HEK293 (cell line): ENCODE data around the gene RP2.

Source experiments
- CTCF ChIP-seq: fragments of 450-650 bp; formaldehyde crosslinking; IDR thresholded peaks from 2 replicates; pipeline ENCODE4 v1.5.1; 2016; ENCODE audit warnings: missing biosample characterization, missing genetic modification characterization
- GLIS2 ChIP-seq: fragments of 450-650 bp; formaldehyde crosslinking; IDR thresholded peaks from 2 replicates; pipeline ENCODE4 v1.5.1; 2016; ENCODE audit warnings: missing biosample characterization, missing genetic modification characterization
- YY1 ChIP-seq: fragments of 450-650 bp; formaldehyde crosslinking; IDR thresholded peaks from 2 replicates; pipeline ENCODE4 v1.5.1; 2018; ENCODE audit warnings: missing biosample characterization, missing genetic modification characterization
- ZBTB49 ChIP-seq: fragments of 450-650 bp; formaldehyde crosslinking; IDR thresholded peaks from 2 replicates; pipeline ENCODE4 v1.5.1; 2016; ENCODE audit warnings: missing biosample characterization, missing genetic modification characterization, low read depth
- ZBTB8A ChIP-seq: fragments of 450-650 bp; formaldehyde crosslinking; IDR thresholded peaks from 2 replicates; pipeline ENCODE4 v1.5.1; 2016; ENCODE audit warnings: missing biosample characterization, missing genetic modification characterization
- ZNF174 ChIP-seq: fragments of 450-650 bp; formaldehyde crosslinking; IDR thresholded peaks from 2 replicates; pipeline ENCODE4 v1.5.0; 2017; ENCODE audit warnings: missing biosample characterization, mild to moderate bottlenecking, missing genetic modification characterization
- ZNF24 ChIP-seq: fragments of 450-650 bp; formaldehyde crosslinking; IDR thresholded peaks from 2 replicates; pipeline ENCODE4 v1.5.1; 2016; ENCODE audit warnings: missing biosample characterization, missing genetic modification characterization
- ZNF768 ChIP-seq: fragments of 450-650 bp; formaldehyde crosslinking; IDR thresholded peaks from 2 replicates; pipeline ENCODE4 v1.5.1; 2018; ENCODE audit warnings: missing biosample characterization, mild to moderate bottlenecking, missing genetic modification characterization
- TF ChIP-seq, protein P1 (sequence below): fragments of 450-650 bp; formaldehyde crosslinking; optimal IDR thresholded peaks from 2 replicates; pipeline ENCODE3; 2016; ENCODE audit warnings: missing biosample characterization, mild to moderate bottlenecking, missing genetic modification characterization
- TF ChIP-seq, protein P2 (sequence below): fragments of 450-650 bp; formaldehyde crosslinking; IDR thresholded peaks from 2 replicates; pipeline ENCODE4 v1.5.1; 2016; ENCODE audit warnings: missing biosample characterization, missing genetic modification characterization, low read depth
- TF ChIP-seq, protein P3 (sequence below): fragments of 450-650 bp; formaldehyde crosslinking; IDR thresholded peaks from 2 replicates; pipeline ENCODE4 v1.5.1; 2016; ENCODE audit warnings: missing biosample characterization, missing genetic modification characterization, borderline replicate concordance

GRCh38 chrX:46812445-46812844, 24.4 kb upstream of the RP2 start:
- TF ChIP-seq, protein P1, sequence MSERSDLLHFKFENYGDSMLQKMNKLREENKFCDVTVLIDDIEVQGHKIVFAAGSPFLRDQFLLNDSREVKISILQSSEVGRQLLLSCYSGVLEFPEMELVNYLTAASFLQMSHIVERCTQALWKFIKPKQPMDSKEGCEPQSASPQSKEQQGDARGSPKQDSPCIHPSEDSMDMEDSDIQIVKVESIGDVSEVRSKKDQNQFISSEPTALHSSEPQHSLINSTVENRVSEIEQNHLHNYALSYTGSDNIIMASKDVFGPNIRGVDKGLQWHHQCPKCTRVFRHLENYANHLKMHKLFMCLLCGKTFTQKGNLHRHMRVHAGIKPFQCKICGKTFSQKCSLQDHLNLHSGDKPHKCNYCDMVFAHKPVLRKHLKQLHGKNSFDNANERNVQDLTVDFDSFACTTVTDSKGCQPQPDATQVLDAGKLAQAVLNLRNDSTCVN = no peak
- TF ChIP-seq CTCF (tag by site-specific recombination) (no peak), ZNF24 (tag by site-specific recombination) (no peak), GLIS2 (tag by site-specific recombination) (no peak), YY1 (no peak), ZBTB8A (tag by site-specific recombination) (no peak), ZBTB49 (no peak), ZNF174 (no peak), ZNF768 (tag by site-specific recombination) (no peak)
- TF ChIP-seq, protein P2, sequence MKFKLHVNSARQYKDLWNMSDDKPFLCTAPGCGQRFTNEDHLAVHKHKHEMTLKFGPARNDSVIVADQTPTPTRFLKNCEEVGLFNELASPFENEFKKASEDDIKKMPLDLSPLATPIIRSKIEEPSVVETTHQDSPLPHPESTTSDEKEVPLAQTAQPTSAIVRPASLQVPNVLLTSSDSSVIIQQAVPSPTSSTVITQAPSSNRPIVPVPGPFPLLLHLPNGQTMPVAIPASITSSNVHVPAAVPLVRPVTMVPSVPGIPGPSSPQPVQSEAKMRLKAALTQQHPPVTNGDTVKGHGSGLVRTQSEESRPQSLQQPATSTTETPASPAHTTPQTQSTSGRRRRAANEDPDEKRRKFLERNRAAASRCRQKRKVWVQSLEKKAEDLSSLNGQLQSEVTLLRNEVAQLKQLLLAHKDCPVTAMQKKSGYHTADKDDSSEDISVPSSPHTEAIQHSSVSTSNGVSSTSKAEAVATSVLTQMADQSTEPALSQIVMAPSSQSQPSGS (tag by site-specific recombination) = no peak
- TF ChIP-seq, protein P3, sequence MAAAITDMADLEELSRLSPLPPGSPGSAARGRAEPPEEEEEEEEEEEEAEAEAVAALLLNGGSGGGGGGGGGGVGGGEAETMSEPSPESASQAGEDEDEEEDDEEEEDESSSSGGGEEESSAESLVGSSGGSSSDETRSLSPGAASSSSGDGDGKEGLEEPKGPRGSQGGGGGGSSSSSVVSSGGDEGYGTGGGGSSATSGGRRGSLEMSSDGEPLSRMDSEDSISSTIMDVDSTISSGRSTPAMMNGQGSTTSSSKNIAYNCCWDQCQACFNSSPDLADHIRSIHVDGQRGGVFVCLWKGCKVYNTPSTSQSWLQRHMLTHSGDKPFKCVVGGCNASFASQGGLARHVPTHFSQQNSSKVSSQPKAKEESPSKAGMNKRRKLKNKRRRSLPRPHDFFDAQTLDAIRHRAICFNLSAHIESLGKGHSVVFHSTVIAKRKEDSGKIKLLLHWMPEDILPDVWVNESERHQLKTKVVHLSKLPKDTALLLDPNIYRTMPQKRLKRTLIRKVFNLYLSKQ (tag by site-specific recombination) = no peak
